HG02840 (cell line): ENCODE data around the gene HMG20A.
"Not testable (repeated sequence)": the region's sequence is repeated elsewhere in the genome, so short reads cannot be mapped to it uniquely, and the experiment has no call there.

ENCODE experiments used
- ATAC-seq: cut with Tn5 transposase; IDR thresholded peaks from one replicate; pipeline ENCODE4 v1.9.1; 2021; ENCODE audit warnings: mild to moderate bottlenecking, moderate library complexity, moderate number of reproducible peaks; ENCODE audit not compliant: unreplicated experiment, low FRiP score

The HMG20A gene

DNA sequence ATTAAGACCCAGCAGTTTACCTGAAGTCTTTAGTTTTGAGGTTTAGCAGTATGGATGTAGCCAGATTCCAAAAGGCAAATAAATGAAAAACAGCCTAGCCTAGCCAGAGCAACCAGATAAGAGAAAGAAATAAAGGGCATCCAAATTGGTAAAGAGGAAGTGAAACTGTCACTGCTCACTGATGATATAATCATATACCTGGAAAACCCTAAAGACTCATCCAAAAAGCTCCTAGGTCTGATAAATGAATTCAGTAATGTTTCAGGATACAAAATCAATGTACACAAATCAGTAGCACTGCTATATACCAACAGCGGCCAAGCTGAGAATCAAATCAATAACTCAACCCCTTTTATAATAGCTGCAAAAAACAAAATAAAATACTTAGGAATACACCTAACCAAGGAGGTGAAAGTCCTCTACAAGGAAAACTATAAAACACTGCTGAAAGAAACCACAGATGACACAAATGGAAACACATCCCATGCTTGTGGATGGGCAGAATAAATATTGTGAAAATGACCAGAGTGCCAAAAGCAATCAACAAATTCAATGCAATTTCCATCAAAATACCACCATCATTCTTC is 14.4 kb upstream of the HMG20A start:
- not testable (repeated sequence) for ATAC-seq

- no peak for ATAC-seq
Measured at GRCh38 chr15:77406846-77407245, 13.8 kb upstream of the HMG20A start.

DNA sequence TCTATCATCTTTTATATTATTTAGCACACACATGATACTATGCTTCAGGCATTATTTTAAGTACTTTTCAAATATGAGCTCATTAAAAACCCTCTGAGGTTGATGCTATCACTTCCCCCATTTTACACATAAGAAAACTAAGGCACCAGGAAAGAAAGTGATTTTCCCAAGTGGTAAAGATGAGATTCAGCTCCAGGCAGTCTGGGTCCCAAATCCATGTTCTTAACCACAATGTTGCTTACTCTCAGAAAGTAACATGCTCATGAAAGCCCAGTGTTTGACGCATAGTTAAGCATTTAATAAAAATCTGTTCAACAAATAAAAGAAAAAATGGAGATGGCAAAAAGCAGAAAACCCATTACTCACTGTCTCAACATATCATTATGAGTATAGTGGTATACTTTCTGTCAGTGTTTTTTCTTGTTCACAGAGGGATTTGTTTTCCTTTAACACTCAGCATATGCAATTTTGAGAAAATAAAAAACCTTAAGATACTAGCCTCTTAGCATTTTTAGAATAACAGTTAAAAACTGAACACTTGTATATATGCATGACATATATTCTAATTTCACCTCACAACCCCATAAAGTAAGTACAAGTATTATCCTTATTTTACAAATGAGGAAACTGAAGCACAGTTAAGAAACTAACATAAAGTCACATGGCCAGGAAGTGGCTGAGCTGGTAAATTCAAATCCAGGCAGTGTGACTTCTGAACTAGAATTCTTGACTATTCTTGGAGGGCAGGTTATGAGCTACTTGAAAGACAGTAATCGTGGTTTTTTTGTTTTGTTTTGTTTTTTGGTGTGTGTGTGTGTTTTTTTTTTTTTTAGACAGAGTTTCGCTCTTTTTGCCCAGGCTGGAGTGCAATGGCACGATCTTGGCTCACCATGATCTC is 11.2 kb upstream of the HMG20A start:
- ATAC-seq: no peak

GRCh38 chr15:77410157-77410500 is 10.6 kb upstream of the HMG20A start:
- ATAC-seq: not testable (repeated sequence)

- no peak for ATAC-seq
Measured at GRCh38 chr15:77410701-77411618, 9.7 kb upstream of the HMG20A start.

DNA sequence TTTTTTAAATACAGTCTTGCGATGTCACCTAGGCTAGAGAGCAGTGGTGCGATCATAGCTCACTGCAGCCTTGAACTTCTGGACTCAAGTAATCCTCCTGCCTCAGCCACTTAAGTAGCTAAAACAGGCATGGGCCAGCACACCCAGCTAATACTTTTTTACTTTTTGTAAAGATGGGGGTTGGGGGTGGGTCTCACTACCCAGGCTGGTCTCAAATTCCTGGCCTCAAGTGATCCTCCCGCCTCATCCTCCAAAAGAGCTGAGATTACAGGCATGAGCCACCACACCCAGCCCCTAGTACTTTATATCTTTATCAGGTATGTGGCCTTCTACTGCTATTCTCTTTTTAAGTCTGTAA is 9.1 kb upstream of the HMG20A start:
- ATAC-seq: no peak

DNA sequence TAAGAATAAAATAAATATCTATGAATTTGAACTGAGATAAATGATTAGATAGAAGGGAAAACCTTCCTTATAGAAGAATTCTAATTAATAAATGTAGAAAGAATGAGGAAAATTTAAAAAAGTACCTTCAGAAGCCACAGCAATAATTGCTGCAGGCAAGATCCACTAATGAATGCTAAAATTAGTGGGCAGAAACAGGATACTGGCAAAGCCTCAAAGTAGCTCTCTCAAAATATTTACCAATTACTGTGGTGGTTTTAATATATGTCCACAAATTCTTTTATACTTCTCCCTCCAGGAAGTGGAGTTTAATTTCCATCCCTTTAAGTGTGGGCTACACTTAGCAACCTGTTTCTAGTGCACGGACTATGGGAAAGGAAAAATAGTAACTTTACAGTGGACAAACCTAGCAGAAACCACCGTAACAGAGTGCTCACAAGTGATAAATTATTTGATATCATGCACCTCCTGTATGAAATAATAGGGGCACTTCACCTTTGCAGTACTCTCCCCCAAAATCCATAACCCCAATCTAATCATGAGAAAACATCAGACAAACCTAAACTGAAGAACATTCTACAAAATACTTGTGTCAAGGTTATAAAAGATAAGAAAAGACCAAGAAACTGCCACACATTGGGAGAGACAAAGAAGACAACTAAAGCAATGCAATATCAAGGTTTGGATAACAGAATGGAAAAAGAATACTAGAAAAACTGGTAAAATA is 7.6 kb upstream of the HMG20A start:
- no peak for ATAC-seq

DNA sequence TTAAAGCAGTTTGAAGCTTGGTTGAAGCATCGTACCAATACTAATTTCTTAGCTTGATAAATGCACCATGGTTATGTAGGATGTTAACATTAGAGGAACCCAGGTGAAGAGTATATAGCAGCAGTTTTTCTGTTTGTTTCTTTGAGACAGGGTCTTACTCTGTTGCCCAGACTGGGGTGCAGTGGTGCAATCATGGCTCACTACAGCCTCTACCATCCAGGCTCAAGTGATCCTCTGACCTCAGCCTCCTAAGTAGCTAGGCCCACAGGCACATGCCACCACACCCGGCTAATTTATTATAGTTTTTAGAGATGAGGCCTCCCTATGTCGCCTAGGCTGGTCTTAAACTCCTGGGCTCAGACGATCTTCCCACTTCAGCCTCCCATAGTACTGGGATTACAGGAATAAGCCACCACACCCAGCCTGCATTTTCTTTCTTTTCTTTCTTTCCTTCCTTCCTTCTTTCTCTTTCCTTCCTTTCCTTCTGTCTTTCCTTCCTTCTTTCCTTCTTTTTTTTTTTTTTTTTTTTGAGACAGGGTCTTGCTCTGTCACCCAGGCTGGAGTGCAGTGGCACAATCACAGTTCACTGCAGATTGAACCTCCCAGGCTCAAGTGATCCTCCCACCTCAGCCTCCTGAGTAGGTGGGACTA is 6.9 kb upstream of the HMG20A start:
- no peak for ATAC-seq

DNA sequence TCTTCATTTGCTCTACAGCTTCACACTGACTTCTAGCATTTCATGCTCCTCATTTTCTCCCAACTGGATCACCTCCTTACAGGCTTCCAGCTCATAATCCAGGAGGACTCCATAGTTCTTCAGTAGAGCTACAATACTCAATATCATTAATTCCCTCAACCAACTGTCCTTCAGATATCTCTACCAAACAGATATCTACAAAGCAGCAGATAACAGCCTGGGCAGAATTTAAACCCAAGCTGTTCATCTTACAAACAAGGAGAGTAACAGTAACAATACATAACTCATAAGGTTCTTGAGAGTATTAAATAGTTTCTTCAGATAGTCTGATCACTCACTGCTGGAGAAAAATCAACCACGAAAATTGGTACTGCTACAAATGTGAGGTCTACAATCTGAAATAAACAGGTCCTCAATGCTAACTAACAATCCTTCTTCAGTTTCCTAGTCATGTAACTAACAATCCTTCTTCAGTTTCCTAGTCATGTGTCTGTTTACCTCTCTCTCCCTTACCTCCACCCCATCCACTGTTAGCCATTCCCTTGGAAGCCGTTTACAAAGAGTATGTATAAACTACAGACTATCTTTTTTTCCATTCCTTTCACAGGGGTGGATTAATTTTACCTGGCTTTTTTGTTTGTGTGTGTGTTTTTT is 5.8 kb upstream of the HMG20A start:
- no peak for ATAC-seq

- no peak for ATAC-seq
Measured at GRCh38 chr15:77415450-77416147, 5.1 kb upstream of the HMG20A start.

DNA sequence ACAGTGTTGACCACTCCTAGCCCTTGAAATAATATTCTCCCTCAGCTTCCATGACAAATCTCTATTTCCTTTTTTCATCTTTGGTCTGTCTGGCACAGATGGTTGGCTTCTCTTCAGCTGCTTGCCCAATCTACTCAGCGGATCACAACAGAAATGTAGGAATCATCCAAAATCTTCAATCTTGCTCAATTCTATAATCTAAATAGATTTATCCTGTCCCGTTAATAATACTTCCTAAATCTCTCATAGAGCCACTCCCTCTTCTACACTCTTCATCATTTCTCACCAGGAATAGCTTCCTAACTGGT is 4.6 kb upstream of the HMG20A start:
- ATAC-seq: no peak

GRCh38 chr15:77416954-77417353 is 3.7 kb upstream of the HMG20A start:
- ATAC-seq: no peak

GRCh38 chr15:77417602-77418001 is 3.1 kb upstream of the HMG20A start:
- no peak for ATAC-seq

GRCh38 chr15:77418391-77418965 is 2.2 kb upstream of the HMG20A start:
- ATAC-seq: no peak

- peak; percentile 33 for ATAC-seq
Measured at GRCh38 chr15:77418966-77419835, 1.5 kb upstream of the HMG20A start.

- peak; percentile 87 for ATAC-seq
Measured at GRCh38 chr15:77419836-77420609, 665 bp upstream of the HMG20A start, which contains the start of gene PEAK1. PEAK1 (minus strand) TSS chr15:77420104; CDS start chr15:77181926, 238,178 bp downstream.

DNA sequence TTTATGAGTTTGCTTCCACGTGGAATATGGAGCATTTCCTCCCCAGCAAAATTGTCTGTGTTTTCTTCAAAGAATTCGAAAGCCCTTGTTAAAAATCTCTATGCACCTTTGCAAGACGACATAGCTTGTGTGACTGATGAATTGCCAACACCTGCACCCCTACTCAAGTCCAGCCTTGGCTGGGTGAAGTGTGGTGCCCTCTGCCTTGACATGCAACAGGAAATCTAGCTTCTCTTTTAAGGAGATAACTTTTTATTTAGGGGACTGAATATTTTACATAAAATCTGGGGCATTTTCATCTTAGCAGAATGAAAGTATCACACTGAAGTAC is 647 bp downstream of the HMG20A start:
- ATAC-seq: no peak
